ENCODE measurements around the gene ADD1.

Gene ADD1

GRCh38 chr4:2816401-2816954, 27.2 kb upstream of the ADD1 start:
- Histone ChIP-seq H3K36me3 (ENCODE audit: control insufficient read depth, insufficient read depth, low read length) (0 out of 2 replicates have a peak, but pooled peaks cover 5% of the 10 kb centered on the region), H3K4me1 (ENCODE audit: control insufficient read depth, insufficient read depth, low read length) (peaks cover 8% of the 10 kb centered on the region), H3K27ac (ENCODE audit: low read length) (no peak overlapping the region), H3K9me3 (ENCODE audit: control insufficient read depth, insufficient read depth, low read length) (no peaks in the 10 kb centered on the region), H3K27me3 (ENCODE audit: control insufficient read depth, insufficient read depth, low read length) (no peaks in the 10 kb centered on the region), H3K4me3 (ENCODE audit: low read length) (no peak overlapping the region)
- WGBS (ENCODE audit: insufficient coverage, insufficient read length): no CpG with 5 or more reads among the region's 1 CpG
- no peak for DNase-seq (ENCODE audit: low read depth, low spot score)

- no peak for DNase-seq (ENCODE audit: low read depth, low spot score)
- H3K27ac ChIP-seq (ENCODE audit: low read length): no peak overlapping the region
- no peaks in the 10 kb centered on the region for H3K27me3 ChIP-seq (ENCODE audit: control insufficient read depth, insufficient read depth, low read length)
- H3K4me1 ChIP-seq (ENCODE audit: control insufficient read depth, insufficient read depth, low read length): peaks cover 2% of the 10 kb centered on the region
- 0 out of 2 replicates have a peak, but pooled peaks cover 2% of the 10 kb centered on the region for H3K36me3 ChIP-seq (ENCODE audit: control insufficient read depth, insufficient read depth, low read length)
- no CpG with 5 or more reads among the region's 4 CpGs for WGBS (ENCODE audit: insufficient coverage, insufficient read length)
- H3K9me3 ChIP-seq (ENCODE audit: control insufficient read depth, insufficient read depth, low read length): no peaks in the 10 kb centered on the region
- H3K4me3 ChIP-seq (ENCODE audit: low read length): no peak overlapping the region
These were observed 26.5 kb upstream of the ADD1 start for GRCh38 chr4:2817137-2817536.

- no peak overlapping the region for H3K27ac ChIP-seq (ENCODE audit: low read length)
- no peak for DNase-seq (ENCODE audit: low read depth, low spot score)
- H3K36me3 ChIP-seq (ENCODE audit: control insufficient read depth, insufficient read depth, low read length): peaks cover 3% of the 10 kb centered on the region; the same call in 1 of the 2 replicates
- H3K4me1 ChIP-seq (ENCODE audit: control insufficient read depth, insufficient read depth, low read length): peaks cover 2% of the 10 kb centered on the region
- H3K9me3 ChIP-seq (ENCODE audit: control insufficient read depth, insufficient read depth, low read length): no peaks in the 10 kb centered on the region
- no CpG with 5 or more reads among the region's 65 CpGs for whole genome bisulfite sequencing (ENCODE audit: insufficient coverage, insufficient read length)
- peak overlapping the region; percentile 92; the same call in 1 of the 2 replicates for H3K4me3 ChIP-seq (ENCODE audit: low read length)
- no peaks in the 10 kb centered on the region for H3K27me3 ChIP-seq (ENCODE audit: control insufficient read depth, insufficient read depth, low read length)
These were observed 25.8 kb upstream of the ADD1 start for GRCh38 chr4:2817701-2818350.

GRCh38 chr4:2818351-2818939, 25.2 kb upstream of the ADD1 start:
- Histone ChIP-seq H3K27ac (ENCODE audit: low read length) (no peak overlapping the region), H3K9me3 (ENCODE audit: control insufficient read depth, insufficient read depth, low read length) (no peaks in the 10 kb centered on the region), H3K27me3 (ENCODE audit: control insufficient read depth, insufficient read depth, low read length) (no peaks in the 10 kb centered on the region), H3K36me3 (ENCODE audit: control insufficient read depth, insufficient read depth, low read length) (peaks cover 9% of the 10 kb centered on the region; the same call in 1 of the 2 replicates), H3K4me3 (ENCODE audit: low read length) (peak overlapping the region; percentile 92), H3K4me1 (ENCODE audit: control insufficient read depth, insufficient read depth, low read length) (no peaks in the 10 kb centered on the region)
- WGBS (ENCODE audit: insufficient coverage, insufficient read length): no CpG with 5 or more reads among the region's 54 CpGs
- DNase-seq (ENCODE audit: low read depth, low spot score): no peak

- Histone ChIP-seq H3K27me3 (ENCODE audit: control insufficient read depth, insufficient read depth, low read length) (no peaks in the 10 kb centered on the region), H3K4me1 (ENCODE audit: control insufficient read depth, insufficient read depth, low read length) (no peaks in the 10 kb centered on the region), H3K27ac (ENCODE audit: low read length) (no peak overlapping the region), H3K9me3 (ENCODE audit: control insufficient read depth, insufficient read depth, low read length) (no peaks in the 10 kb centered on the region), H3K4me3 (ENCODE audit: low read length) (no peak overlapping the region), H3K36me3 (ENCODE audit: control insufficient read depth, insufficient read depth, low read length) (peaks cover 20% of the 10 kb centered on the region)
- no CpG with 5 or more reads among the region's 5 CpGs for WGBS (ENCODE audit: insufficient coverage, insufficient read length)
- no peak for DNase-seq (ENCODE audit: low read depth, low spot score)
These were observed 24.1 kb upstream of the ADD1 start for GRCh38 chr4:2819244-2820215.

- Histone ChIP-seq H3K4me1 (ENCODE audit: control insufficient read depth, insufficient read depth, low read length) (no peaks in the 10 kb centered on the region), H3K27me3 (ENCODE audit: control insufficient read depth, insufficient read depth, low read length) (no peaks in the 10 kb centered on the region), H3K27ac (ENCODE audit: low read length) (no peak overlapping the region), H3K4me3 (ENCODE audit: low read length) (no peak overlapping the region), H3K9me3 (ENCODE audit: control insufficient read depth, insufficient read depth, low read length) (no peaks in the 10 kb centered on the region), H3K36me3 (ENCODE audit: control insufficient read depth, insufficient read depth, low read length) (peaks cover 27% of the 10 kb centered on the region)
- WGBS (ENCODE audit: insufficient coverage, insufficient read length): no CpG with 5 or more reads among the region's 13 CpGs
- DNase-seq (ENCODE audit: low read depth, low spot score): no peak
These were observed 23.2 kb upstream of the ADD1 start for GRCh38 chr4:2820216-2820982.

- no CpG with 5 or more reads among the region's 23 CpGs for WGBS (ENCODE audit: insufficient coverage, insufficient read length)
- peaks cover 37% of the 10 kb centered on the region for H3K36me3 ChIP-seq (ENCODE audit: control insufficient read depth, insufficient read depth, low read length)
- H3K4me1 ChIP-seq (ENCODE audit: control insufficient read depth, insufficient read depth, low read length): no peaks in the 10 kb centered on the region
- DNase-seq (ENCODE audit: low read depth, low spot score): no peak
- H3K9me3 ChIP-seq (ENCODE audit: control insufficient read depth, insufficient read depth, low read length): no peaks in the 10 kb centered on the region
- no peak overlapping the region for H3K4me3 ChIP-seq (ENCODE audit: low read length)
- no peak overlapping the region for H3K27ac ChIP-seq (ENCODE audit: low read length)
- H3K27me3 ChIP-seq (ENCODE audit: control insufficient read depth, insufficient read depth, low read length): no peaks in the 10 kb centered on the region
These were observed 21.0 kb upstream of the ADD1 start for GRCh38 chr4:2822461-2823300.

- no peaks in the 10 kb centered on the region for H3K4me1 ChIP-seq (ENCODE audit: control insufficient read depth, insufficient read depth, low read length)
- WGBS (ENCODE audit: insufficient coverage, insufficient read length): no CpG with 5 or more reads among the region's 4 CpGs
- H3K27me3 ChIP-seq (ENCODE audit: control insufficient read depth, insufficient read depth, low read length): no peaks in the 10 kb centered on the region
- no peak overlapping the region for H3K4me3 ChIP-seq (ENCODE audit: low read length)
- H3K9me3 ChIP-seq (ENCODE audit: control insufficient read depth, insufficient read depth, low read length): no peaks in the 10 kb centered on the region
- no peak overlapping the region for H3K27ac ChIP-seq (ENCODE audit: low read length)
- peaks cover 43% of the 10 kb centered on the region for H3K36me3 ChIP-seq (ENCODE audit: control insufficient read depth, insufficient read depth, low read length)
- no peak for DNase-seq (ENCODE audit: low read depth, low spot score)
These were observed 20.4 kb upstream of the ADD1 start for GRCh38 chr4:2823301-2823670.

- H3K4me1 ChIP-seq (ENCODE audit: control insufficient read depth, insufficient read depth, low read length): no peaks in the 10 kb centered on the region
- no peak for DNase-seq (ENCODE audit: low read depth, low spot score)
- no peak overlapping the region for H3K27ac ChIP-seq (ENCODE audit: low read length)
- H3K4me3 ChIP-seq (ENCODE audit: low read length): no peak overlapping the region
- H3K27me3 ChIP-seq (ENCODE audit: control insufficient read depth, insufficient read depth, low read length): no peaks in the 10 kb centered on the region
- H3K9me3 ChIP-seq (ENCODE audit: control insufficient read depth, insufficient read depth, low read length): no peaks in the 10 kb centered on the region
- H3K36me3 ChIP-seq (ENCODE audit: control insufficient read depth, insufficient read depth, low read length): peaks cover 47% of the 10 kb centered on the region
- no CpG with 5 or more reads among the region's 14 CpGs for WGBS (ENCODE audit: insufficient coverage, insufficient read length)
These were observed 19.8 kb upstream of the ADD1 start for GRCh38 chr4:2823671-2824328.

All from iPS DF 6.9 (cell line).